Heart left ventricle (tissue), 13 donors: Measurements from ENCODE around the gene GLE1.

Experiments
- POLR2A ChIP-seq, 2 donors: fragments of 450-650 bp; IDR thresholded peaks; one replicate each; pipeline ENCODE4 v1.6.1; 2017; ENCODE audit warnings: antibody characterized with exemption in 2 of 2, mild to moderate bottlenecking in 2 of 2, moderate library complexity in 2 of 2
- TF ChIP-seq, protein P1 (sequence below), 12 donors: fragments of 200-600 bp; sonication (generic) in 4 of 12; IDR thresholded peaks; one replicate each; pipeline versions ENCODE4 v1.5.0 to v1.8.0; 2018 to 2022; ENCODE audit warnings: antibody characterized with exemption in 12 of 12, mild to moderate bottlenecking in 5 of 12
- donor health status: ischemic (EF 13 %, LVEDD 7.1; RV severe dilation, severe dysfunction).
- donor health status: DM: no; HTN: yes; CAD: no.
- donor health status: DM: no; HTN: no; CAD: no.
- donor health status: ischemic (EF 25% LVEDD 6.9; RV normal size, moderate dysfunction).
- donor health status: ischemic (EF 25% LVEDD 5.7; RV mildly dilated, moderate dysfunction).
- donor health status: ischemic (EF 35%, LVEDD 5.7; RV mildly dilated, moderate dysfunction).
- donor health status: nonischemic (EF 11% LVEDD 7.7; RV severe dilation, severe dysfunction).
- donor health status: DM: yes; HTN: yes; CAD: no.
- donor health status: PGD.
- donor health status: ischemic (EF 29% LVEDD 5.4; RV normal size, mild dysfunction).
- donor health status: nonischemic (EF 23%, LVEDD 6.1; RV moderate dilation, normal function).

- TF ChIP-seq POLR2A (IDR thresholded peaks at IDR 0.05) = no peak
- TF ChIP-seq, protein P1, sequence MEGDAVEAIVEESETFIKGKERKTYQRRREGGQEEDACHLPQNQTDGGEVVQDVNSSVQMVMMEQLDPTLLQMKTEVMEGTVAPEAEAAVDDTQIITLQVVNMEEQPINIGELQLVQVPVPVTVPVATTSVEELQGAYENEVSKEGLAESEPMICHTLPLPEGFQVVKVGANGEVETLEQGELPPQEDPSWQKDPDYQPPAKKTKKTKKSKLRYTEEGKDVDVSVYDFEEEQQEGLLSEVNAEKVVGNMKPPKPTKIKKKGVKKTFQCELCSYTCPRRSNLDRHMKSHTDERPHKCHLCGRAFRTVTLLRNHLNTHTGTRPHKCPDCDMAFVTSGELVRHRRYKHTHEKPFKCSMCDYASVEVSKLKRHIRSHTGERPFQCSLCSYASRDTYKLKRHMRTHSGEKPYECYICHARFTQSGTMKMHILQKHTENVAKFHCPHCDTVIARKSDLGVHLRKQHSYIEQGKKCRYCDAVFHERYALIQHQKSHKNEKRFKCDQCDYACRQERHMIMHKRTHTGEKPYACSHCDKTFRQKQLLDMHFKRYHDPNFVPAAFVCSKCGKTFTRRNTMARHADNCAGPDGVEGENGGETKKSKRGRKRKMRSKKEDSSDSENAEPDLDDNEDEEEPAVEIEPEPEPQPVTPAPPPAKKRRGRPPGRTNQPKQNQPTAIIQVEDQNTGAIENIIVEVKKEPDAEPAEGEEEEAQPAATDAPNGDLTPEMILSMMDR (IDR thresholded peaks at IDR 0.05) = no peak
These were observed 54.2 kb downstream of the GLE1 start for GRCh38 chr9:128558431-128559310.
